Measurements from ENCODE around the gene LBP.
"Not testable (repeated sequence)": the region's sequence is repeated elsewhere in the genome, so short reads cannot be mapped to it uniquely, and the experiment has no call there.

LBP gene

GRCh38 chr20:38313676-38314075, 32.6 kb upstream of the LBP start:
- Histone ChIP-seq H3K9me2 (replicated peaks; ENCODE audit: insufficient read depth, low read length) (no peaks in the 10 kb centered on the region), H3K36me3 (replicated peaks; ENCODE audit: insufficient read depth, low read length) (no peaks in the 10 kb centered on the region), H4K20me1 (ENCODE audit: insufficient read depth, low read length) (no peaks in the 10 kb centered on the region), H3F3A (ENCODE audit: insufficient read depth, low read length) (no peaks in the 10 kb centered on the region), H3K27ac (ENCODE audit: low read length) (no peak overlapping the region), H3K9me3 (replicated peaks; ENCODE audit: insufficient read depth, low read length) (no peaks in the 10 kb centered on the region), H3K4me1 (ENCODE audit: low read length) (no peaks in the 10 kb centered on the region), H3K79me2 (ENCODE audit: low read length) (no peaks in the 10 kb centered on the region), H3K9ac (ENCODE audit: low read length) (no peak overlapping the region), H2AFZ (ENCODE audit: low read length) (no peak overlapping the region), H3K4me3 (ENCODE audit: low read length) (no peak overlapping the region), H3K4me2 (ENCODE audit: low read depth, low read length) (no peak overlapping the region), H3K27me3 (replicated peaks; ENCODE audit: insufficient read depth, low read length) (no peaks in the 10 kb centered on the region)
- TF ChIP-seq EZH2phosphoT487 (IDR thresholded peaks at IDR 0.05; ENCODE audit: low read length) (no peak), EZH2 (optimal IDR thresholded peaks at IDR 0.05; ENCODE audit: low read depth, low read length) (no peak), CTCF (IDR thresholded peaks at IDR 0.05; ENCODE audit: low read length) (no peak)
- no peak for DNase-seq

- not testable (repeated sequence) for H3K79me2 ChIP-seq (ENCODE audit: low read length); H3K27ac ChIP-seq (ENCODE audit: low read length); H3K4me1 ChIP-seq (ENCODE audit: low read length); H3K4me2 ChIP-seq (ENCODE audit: low read depth, low read length); H3K9me2 ChIP-seq (replicated peaks; ENCODE audit: insufficient read depth, low read length); DNase-seq; H3K4me3 ChIP-seq (ENCODE audit: low read length); H3K27me3 ChIP-seq (replicated peaks; ENCODE audit: insufficient read depth, low read length); H3K9me3 ChIP-seq (replicated peaks; ENCODE audit: insufficient read depth, low read length); H3F3A ChIP-seq (ENCODE audit: insufficient read depth, low read length); H2AFZ ChIP-seq (ENCODE audit: low read length); H4K20me1 ChIP-seq (ENCODE audit: insufficient read depth, low read length); H3K36me3 ChIP-seq (replicated peaks; ENCODE audit: insufficient read depth, low read length); H3K9ac ChIP-seq (ENCODE audit: low read length)
Observed at GRCh38 chr20:38314350-38314749, 31.9 kb upstream of the LBP start.

DNA sequence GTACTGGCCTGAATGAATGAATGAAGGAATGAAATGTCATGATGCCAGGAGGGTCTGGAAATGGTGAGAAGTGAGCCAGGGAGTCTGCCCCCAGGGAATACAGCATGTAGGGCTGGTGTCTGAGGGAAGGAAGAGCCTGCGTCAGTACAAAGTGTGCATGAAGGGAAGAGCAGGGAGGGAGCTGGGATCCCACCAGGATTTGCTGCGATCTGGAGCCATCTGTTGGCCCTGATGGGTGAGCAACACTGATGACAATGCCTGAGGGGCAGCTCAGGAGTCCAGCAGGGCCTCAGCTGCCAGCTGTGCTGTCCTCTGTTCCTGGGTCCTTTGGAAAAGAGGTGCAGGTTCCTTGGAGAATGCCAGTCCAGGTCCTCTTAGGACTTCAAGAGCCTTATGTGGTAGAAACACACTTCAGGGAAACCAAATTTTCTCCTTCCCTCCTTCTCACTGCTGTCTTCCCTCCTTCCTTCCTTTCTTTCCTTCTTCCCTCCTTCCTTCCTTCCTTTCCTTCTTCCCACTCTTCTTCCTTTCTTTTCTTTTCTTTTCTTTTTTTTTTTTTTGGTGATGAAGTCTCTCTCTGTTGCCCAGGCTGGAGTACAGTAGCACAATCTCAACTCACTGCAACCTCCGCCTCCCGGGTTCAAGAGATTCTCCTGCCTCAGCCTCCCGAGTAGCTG, 30.9 kb upstream of the LBP start:
- no peaks in the 10 kb centered on the region for H3K9me3 ChIP-seq (replicated peaks; ENCODE audit: insufficient read depth, low read length)
- H4K20me1 ChIP-seq (ENCODE audit: insufficient read depth, low read length) = no peaks in the 10 kb centered on the region
- no peak for DNase-seq
- TF ChIP-seq CTCF (IDR thresholded peaks at IDR 0.05; ENCODE audit: low read length) (no peak), EZH2phosphoT487 (IDR thresholded peaks at IDR 0.05; ENCODE audit: low read length) (no peak), EZH2 (optimal IDR thresholded peaks at IDR 0.05; ENCODE audit: low read depth, low read length) (no peak)
- no peaks in the 10 kb centered on the region for H3K36me3 ChIP-seq (replicated peaks; ENCODE audit: insufficient read depth, low read length)
- H3F3A ChIP-seq (ENCODE audit: insufficient read depth, low read length) = no peaks in the 10 kb centered on the region
- no peaks in the 10 kb centered on the region for H3K79me2 ChIP-seq (ENCODE audit: low read length)
- H3K4me1 ChIP-seq (ENCODE audit: low read length) = no peaks in the 10 kb centered on the region
- H3K9ac ChIP-seq (ENCODE audit: low read length) = no peak overlapping the region
- no peak overlapping the region for H3K4me3 ChIP-seq (ENCODE audit: low read length)
- H3K9me2 ChIP-seq (replicated peaks; ENCODE audit: insufficient read depth, low read length) = no peaks in the 10 kb centered on the region
- no peak overlapping the region for H2AFZ ChIP-seq (ENCODE audit: low read length)
- H3K27ac ChIP-seq (ENCODE audit: low read length) = no peak overlapping the region
- no peaks in the 10 kb centered on the region for H3K27me3 ChIP-seq (replicated peaks; ENCODE audit: insufficient read depth, low read length)
- H3K4me2 ChIP-seq (ENCODE audit: low read depth, low read length) = no peak overlapping the region

DNA sequence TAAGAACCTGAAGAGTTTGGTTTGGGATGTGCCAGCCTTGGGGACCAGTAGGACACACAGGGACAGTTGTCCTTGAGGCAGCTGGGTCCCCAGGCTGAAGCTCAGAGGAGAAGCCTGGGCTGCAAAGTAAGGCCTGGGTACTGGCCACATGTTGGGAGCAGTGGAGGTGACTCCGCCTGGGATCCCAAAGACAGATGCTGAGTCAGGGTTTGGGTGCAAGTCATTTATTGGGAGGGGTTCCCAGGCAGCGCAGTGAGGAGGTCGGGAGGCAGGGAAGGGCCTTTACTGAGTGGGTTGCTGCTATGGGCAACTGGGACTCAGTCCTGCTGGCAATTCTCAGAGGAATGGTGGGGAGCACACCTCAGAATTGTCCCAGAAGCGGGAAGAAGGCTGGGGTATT, 29.9 kb upstream of the LBP start:
- H3K9me2 ChIP-seq (replicated peaks; ENCODE audit: insufficient read depth, low read length) = no peaks in the 10 kb centered on the region
- H3K9me3 ChIP-seq (replicated peaks; ENCODE audit: insufficient read depth, low read length) = no peaks in the 10 kb centered on the region
- no peak for DNase-seq
- H3F3A ChIP-seq (ENCODE audit: insufficient read depth, low read length) = no peaks in the 10 kb centered on the region
- H3K79me2 ChIP-seq (ENCODE audit: low read length) = no peaks in the 10 kb centered on the region
- H3K4me3 ChIP-seq (ENCODE audit: low read length) = no peak overlapping the region
- H3K27me3 ChIP-seq (replicated peaks; ENCODE audit: insufficient read depth, low read length) = no peaks in the 10 kb centered on the region
- H3K9ac ChIP-seq (ENCODE audit: low read length) = no peak overlapping the region
- H4K20me1 ChIP-seq (ENCODE audit: insufficient read depth, low read length) = no peaks in the 10 kb centered on the region
- H3K4me1 ChIP-seq (ENCODE audit: low read length) = no peaks in the 10 kb centered on the region
- no peaks in the 10 kb centered on the region for H3K36me3 ChIP-seq (replicated peaks; ENCODE audit: insufficient read depth, low read length)
- no peak overlapping the region for H2AFZ ChIP-seq (ENCODE audit: low read length)
- no peak overlapping the region for H3K4me2 ChIP-seq (ENCODE audit: low read depth, low read length)
- no peak overlapping the region for H3K27ac ChIP-seq (ENCODE audit: low read length)
- no peak for TF ChIP-seq CTCF (IDR thresholded peaks at IDR 0.05; ENCODE audit: low read length)
- TF ChIP-seq EZH2phosphoT487 (IDR thresholded peaks at IDR 0.05; ENCODE audit: low read length) = no peak
- no peak for TF ChIP-seq EZH2 (optimal IDR thresholded peaks at IDR 0.05; ENCODE audit: low read depth, low read length)

All from MM.1S (cell line).